ENCODE data around the gene PRKCZ. TPM values are rescaled to one million over a fixed set of nuclear protein-coding genes. Genes with fewer than 3 reads are reported as not detected.
"Not testable (repeated sequence)": the region's sequence is repeated elsewhere in the genome, so short reads cannot be mapped to it uniquely, and the experiment has no call there.

The PRKCZ gene
- total RNA-seq, 1 donor from 2014 or later: 2.5 TPM

GRCh38 chr1:2107586-2108212 lies 57.5 kb downstream of the PRKCZ start:
- H3K27ac Mint-ChIP-seq: no peak overlapping the region
- no peaks in the 10 kb centered on the region for H3K9me3 Mint-ChIP-seq
- intact Hi-C loops (cut with micrococcal nuclease): no loop called here
- H3K27me3 Mint-ChIP-seq: no peaks in the 10 kb centered on the region
- no peak overlapping the region for H3K4me3 Mint-ChIP-seq
- no peak for DNase-seq
- H3K36me3 Mint-ChIP-seq (ENCODE audit: low read depth): no peaks in the 10 kb centered on the region
- no peaks in the 10 kb centered on the region for H3K4me1 Mint-ChIP-seq

GRCh38 chr1:2108213-2108876 lies 58.1 kb downstream of the PRKCZ start:
- H3K36me3 Mint-ChIP-seq (ENCODE audit: low read depth): no peaks in the 10 kb centered on the region
- intact Hi-C loops (cut with micrococcal nuclease): no loop called here

GRCh38 chr1:2108877-2109580 lies 58.8 kb downstream of the PRKCZ start:
- Mint-ChIP-seq H3K4me3 (no peak overlapping the region), H3K27ac (no peak overlapping the region), H3K36me3 (ENCODE audit: low read depth) (no peaks in the 10 kb centered on the region), H3K9me3 (no peaks in the 10 kb centered on the region), H3K27me3 (no peaks in the 10 kb centered on the region), H3K4me1 (no peaks in the 10 kb centered on the region)
- no peak for DNase-seq
- intact Hi-C loops (cut with micrococcal nuclease): no loop called here

More at GRCh38 chr1:2108213-2108876, 58.1 kb downstream of the PRKCZ start:
- Mint-ChIP-seq H3K4me1 (no peaks in the 10 kb centered on the region), H3K9me3 (no peaks in the 10 kb centered on the region), H3K4me3 (no peak overlapping the region), H3K27me3 (no peaks in the 10 kb centered on the region), H3K27ac (no peak overlapping the region)
- DNase-seq: no peak

- Mint-ChIP-seq H3K9me3 (no peaks in the 10 kb centered on the region), H3K36me3 (ENCODE audit: low read depth) (no peaks in the 10 kb centered on the region), H3K4me3 (no peak overlapping the region), H3K27ac (no peak overlapping the region), H3K27me3 (no peaks in the 10 kb centered on the region), H3K4me1 (no peaks in the 10 kb centered on the region)
- no peak for DNase-seq
- intact Hi-C loops (cut with micrococcal nuclease): no loop called here
Measured at GRCh38 chr1:2109581-2110021, 59.4 kb downstream of the PRKCZ start.

GRCh38 chr1:2110191-2110737 lies 60.1 kb downstream of the PRKCZ start:
- DNase-seq: no peak
- Mint-ChIP-seq H3K4me1 (no peaks in the 10 kb centered on the region), H3K27me3 (no peaks in the 10 kb centered on the region), H3K4me3 (no peak overlapping the region), H3K9me3 (no peaks in the 10 kb centered on the region), H3K27ac (no peak overlapping the region), H3K36me3 (ENCODE audit: low read depth) (no peaks in the 10 kb centered on the region)
- intact Hi-C loops (cut with micrococcal nuclease): no loop called here

GRCh38 chr1:2110738-2111673 lies 60.8 kb downstream of the PRKCZ start:
- Mint-ChIP-seq H3K4me3 (no peak overlapping the region), H3K27me3 (no peaks in the 10 kb centered on the region), H3K9me3 (no peaks in the 10 kb centered on the region), H3K27ac (no peak overlapping the region), H3K36me3 (ENCODE audit: low read depth) (no peaks in the 10 kb centered on the region), H3K4me1 (no peaks in the 10 kb centered on the region)
- intact Hi-C loops (cut with micrococcal nuclease): no loop called here
- no peak for DNase-seq

GRCh38 chr1:2111674-2112035 lies 61.4 kb downstream of the PRKCZ start:
- H3K36me3 Mint-ChIP-seq (ENCODE audit: low read depth): no peaks in the 10 kb centered on the region
- H3K9me3 Mint-ChIP-seq: no peaks in the 10 kb centered on the region
- H3K4me1 Mint-ChIP-seq: no peaks in the 10 kb centered on the region
- intact Hi-C loops (cut with micrococcal nuclease): no loop called here
- H3K27me3 Mint-ChIP-seq: no peaks in the 10 kb centered on the region
- no peak overlapping the region for H3K4me3 Mint-ChIP-seq
- H3K27ac Mint-ChIP-seq: no peak overlapping the region
- DNase-seq: no peak

GRCh38 chr1:2112280-2112701 lies 62.1 kb downstream of the PRKCZ start:
- Mint-ChIP-seq H3K4me1 (no peaks in the 10 kb centered on the region), H3K9me3 (no peaks in the 10 kb centered on the region), H3K27me3 (no peaks in the 10 kb centered on the region), H3K27ac (no peak overlapping the region), H3K36me3 (ENCODE audit: low read depth) (no peaks in the 10 kb centered on the region), H3K4me3 (no peak overlapping the region)
- intact Hi-C loops (cut with micrococcal nuclease): no loop called here
- no peak for DNase-seq

- Mint-ChIP-seq H3K4me3 (no peak overlapping the region), H3K9me3 (no peaks in the 10 kb centered on the region), H3K27me3 (no peaks in the 10 kb centered on the region), H3K4me1 (no peaks in the 10 kb centered on the region), H3K27ac (no peak overlapping the region), H3K36me3 (ENCODE audit: low read depth) (no peaks in the 10 kb centered on the region)
- intact Hi-C loops (cut with micrococcal nuclease): no loop called here
- DNase-seq: no peak
Measured at GRCh38 chr1:2113620-2114135, 63.5 kb downstream of the PRKCZ start.

GRCh38 chr1:2114635-2115007 lies 64.4 kb downstream of the PRKCZ start:
- intact Hi-C loops (cut with micrococcal nuclease); H3K4me3 Mint-ChIP-seq; H3K4me1 Mint-ChIP-seq; H3K9me3 Mint-ChIP-seq; DNase-seq; H3K27me3 Mint-ChIP-seq; H3K27ac Mint-ChIP-seq; H3K36me3 Mint-ChIP-seq (ENCODE audit: low read depth): not testable (repeated sequence)

GRCh38 chr1:2115008-2115641 lies 64.9 kb downstream of the PRKCZ start:
- Mint-ChIP-seq H3K36me3 (ENCODE audit: low read depth) (no peaks in the 10 kb centered on the region), H3K4me1 (no peaks in the 10 kb centered on the region), H3K27me3 (no peaks in the 10 kb centered on the region), H3K4me3 (no peak overlapping the region), H3K27ac (no peak overlapping the region), H3K9me3 (no peaks in the 10 kb centered on the region)
- intact Hi-C loops (cut with micrococcal nuclease): no loop called here
- no peak for DNase-seq

GRCh38 chr1:2115702-2116341 lies 65.6 kb downstream of the PRKCZ start:
- no peak overlapping the region for H3K4me3 Mint-ChIP-seq
- no peak for DNase-seq
- no peak overlapping the region for H3K27ac Mint-ChIP-seq
- H3K27me3 Mint-ChIP-seq: no peaks in the 10 kb centered on the region
- no peaks in the 10 kb centered on the region for H3K4me1 Mint-ChIP-seq
- intact Hi-C loops (cut with micrococcal nuclease): no loop called here
- no peaks in the 10 kb centered on the region for H3K36me3 Mint-ChIP-seq (ENCODE audit: low read depth)
- H3K9me3 Mint-ChIP-seq: no peaks in the 10 kb centered on the region

- Mint-ChIP-seq H3K36me3 (ENCODE audit: low read depth) (no peaks in the 10 kb centered on the region), H3K4me3 (no peak overlapping the region), H3K27ac (no peak overlapping the region), H3K27me3 (no peaks in the 10 kb centered on the region), H3K9me3 (peaks cover 9% of the 10 kb centered on the region), H3K4me1 (peaks cover 2% of the 10 kb centered on the region)
- DNase-seq: no peak
- intact Hi-C loops (cut with micrococcal nuclease): no loop called here
Measured at GRCh38 chr1:2119886-2120285, 69.7 kb downstream of the PRKCZ start.
